Measurements from ENCODE around the gene NPTXR. TPM values are rescaled to one million over a fixed set of nuclear protein-coding genes. Genes with fewer than 3 reads are reported as not detected.

NPTXR gene
- total and polyA plus RNA-seq, 7 donors, result under 0.01 to 14.4 (median 4.2) TPM; not detected in 1

GRCh38 chr22:38867124-38867455 lies 23.3 kb upstream of the NPTXR start:
- Histone ChIP-seq H3K4me1 (peaks cover 0 to 91% (median 86%) of the 10 kb centered on the region in 4 donors), H3K9me3 (no peaks in the 10 kb centered on the region), H3K36me3 (peaks cover 17 to 46% (median 24%) of the 10 kb centered on the region in 4 donors), H3K27ac (no peak overlapping the region), H3K27me3 (no peaks in the 10 kb centered on the region), H3K4me3 (no peak overlapping the region)
- TF ChIP-seq EP300 (IDR thresholded peaks at IDR 0.05) (no peak), CTCF (IDR thresholded peaks at IDR 0.05) (no peak)
- 89 to 93% methylated on average over 13 of the region's 13 CpGs for WGBS, 2 donors
- no peak for DNase-seq
- intact Hi-C loops (cut with DNase I), result no loop called here

- intact Hi-C loops (cut with DNase I), result no loop called here
- Histone ChIP-seq H3K9me3 (no peaks in the 10 kb centered on the region), H3K27me3 (no peaks in the 10 kb centered on the region), H3K36me3 (peaks cover 17 to 46% (median 24%) of the 10 kb centered on the region in 4 donors), H3K4me1 (peaks cover 0 to 97% (median 92%) of the 10 kb centered on the region in 4 donors), H3K4me3 (no peak overlapping the region), H3K27ac (peak overlapping the region; percentile 66 to 81 (median 67))
- TF ChIP-seq POLR2A (IDR thresholded peaks at IDR 0.05) (no peak), EP300 (IDR thresholded peaks at IDR 0.05) (no peak), POLR2AphosphoS5 (IDR thresholded peaks at IDR 0.05) (no peak), CTCF (IDR thresholded peaks at IDR 0.05) (no peak)
- 88 to 91% methylated on average over 75 of the region's 75 CpGs for WGBS, 2 donors
- peak; percentile 64 for DNase-seq
Measured at GRCh38 chr22:38866399-38867123, 22.7 kb upstream of the NPTXR start.

GRCh38 chr22:38866024-38866398 lies 22.2 kb upstream of the NPTXR start:
- peaks cover 17 to 46% (median 24%) of the 10 kb centered on the region in 4 donors for H3K36me3 ChIP-seq
- H3K4me3 ChIP-seq, result no peak overlapping the region
- peak overlapping the region; percentile 66 to 81 (median 67) for H3K27ac ChIP-seq
- intact Hi-C loops (cut with DNase I), result no loop called here
- peaks cover 0 to 98% (median 92%) of the 10 kb centered on the region in 4 donors for H3K4me1 ChIP-seq
- peak; percentile 61 for DNase-seq
- no peak for TF ChIP-seq CTCF (IDR thresholded peaks at IDR 0.05)
- no peak for TF ChIP-seq EP300 (IDR thresholded peaks at IDR 0.05)
- no peak for TF ChIP-seq POLR2A (IDR thresholded peaks at IDR 0.05)
- no peak for TF ChIP-seq POLR2AphosphoS5 (IDR thresholded peaks at IDR 0.05)
- 90 to 91% methylated on average over 15 of the region's 15 CpGs for WGBS, 2 donors
- no peaks in the 10 kb centered on the region for H3K9me3 ChIP-seq
- H3K27me3 ChIP-seq, result no peaks in the 10 kb centered on the region

- peak; percentile 69 for DNase-seq
- peaks cover 17 to 46% (median 24%) of the 10 kb centered on the region in 4 donors for H3K36me3 ChIP-seq
- WGBS, 2 donors, result 84% methylated on average over 20 of the region's 20 CpGs
- H3K27ac ChIP-seq, result peak overlapping the region; percentile 66 to 81 (median 67)
- no peaks in the 10 kb centered on the region for H3K9me3 ChIP-seq
- TF ChIP-seq CTCF (IDR thresholded peaks at IDR 0.05) (no peak), POLR2A (IDR thresholded peaks at IDR 0.05) (no peak)
- peaks cover 0 to 95% (median 86%) of the 10 kb centered on the region in 4 donors for H3K4me1 ChIP-seq
- no peak overlapping the region for H3K4me3 ChIP-seq
- intact Hi-C loops (cut with DNase I), result no loop called here
- H3K27me3 ChIP-seq, result no peaks in the 10 kb centered on the region
Measured at GRCh38 chr22:38865201-38866023, 21.6 kb upstream of the NPTXR start.
